ENCODE measurements around the gene UBR2.
"Not testable (repeated sequence)": the region's sequence is repeated elsewhere in the genome, so short reads cannot be mapped to it uniquely, and the experiment has no call there.

GRCh38 chr6:42674368-42674767, 110.5 kb downstream of the UBR2 start:
- not testable (repeated sequence) for TF ChIP-seq HNRNPL (IDR thresholded peaks at IDR 0.05; ENCODE audit: low read depth, low read length); NRF1 (conservative IDR thresholded peaks at IDR 0.05 in 1 of 2, IDR thresholded peaks at IDR 0.05 in 1 of 2); ZSCAN29 (IDR thresholded peaks at IDR 0.05); REST (IDR thresholded peaks at IDR 0.05; ENCODE audit: borderline replicate concordance); REST (CRISPR knock-in tag; IDR thresholded peaks at IDR 0.05; ENCODE audit: low read depth); ZBTB1 (CRISPR knock-in tag; IDR thresholded peaks at IDR 0.05; ENCODE audit: borderline replicate concordance, low read depth); RERE (CRISPR knock-in tag; IDR thresholded peaks at IDR 0.05; ENCODE audit: borderline replicate concordance); HDAC3 (IDR thresholded peaks at IDR 0.05; ENCODE audit: borderline replicate concordance, partially characterized antibody); MAX (CRISPR knock-in tag; IDR thresholded peaks at IDR 0.05)
